Left lung (tissue), 10 donors: ENCODE data around the gene DDX56. TPM values are rescaled to one million over a fixed set of nuclear protein-coding genes. Genes with fewer than 3 reads are reported as not detected.

Source experiments
- ATAC-seq: fragments of 200-7000 bp; cut with Tn5 transposase; one replicate; pipeline ENCODE4 v1.9.1; 2020; ENCODE audit warnings: moderate library complexity
- DNase-seq, 4 donors: peaks; one replicate each; pipeline ENCODE4 v3.0.0-alpha.2; 2013 to 2020
- H3K27ac ChIP-seq, 2 donors: fragments of 200-600 bp; sonication (generic) in 1 of 2; one replicate each; pipeline versions ENCODE4 v1.5.0 to v1.8.0; 2020 to 2021
- H3K27me3 ChIP-seq, 2 donors: fragments of 200-600 bp; sonication (generic) in 1 of 2; one replicate each; pipeline versions ENCODE4 v1.5.0 to v1.8.0; 2020 to 2021
- H3K36me3 ChIP-seq, 2 donors: fragments of 200-600 bp; sonication (generic) in 1 of 2; one replicate each; pipeline versions ENCODE4 v1.5.0 to v1.8.0; 2020 to 2021
- H3K4me1 ChIP-seq, 2 donors: fragments of 200-600 bp; one replicate each; pipeline ENCODE4 v1.8.0; 2021
- H3K4me3 ChIP-seq, 2 donors: fragments of 200-600 bp; sonication (generic) in 1 of 2; one replicate each; pipeline versions ENCODE4 v1.5.0 to v1.8.0; 2020 to 2021; ENCODE audit warnings: mild to moderate bottlenecking in 1 of 2
- H3K9me3 ChIP-seq, 2 donors: fragments of 200-600 bp; sonication (generic) in 1 of 2; one replicate each; pipeline versions ENCODE4 v1.5.0 to v1.8.0; 2020 to 2021
- intact Hi-C, 2 donors: fragments of 100-400 bp; cut with DNase I; formaldehyde crosslinking; loops; one replicate each; pipeline versions ENCODE4 v1.11.2 to v1.14.2; 2022
- polyA plus RNA-seq, 6 donors: library from polyadenylated mRNA; unstranded; fragments of 120-200 nt; gene quantifications; one replicate each; pipeline ENCODE4 v1.2.1, GENCODE V29; 2013; ENCODE audit not compliant: insufficient read length in 6 of 6
- total RNA-seq, 2 donors: library from RNA; stranded (reverse); fragmentation: NEBNext Ultra II Directional; extraction: Animal tissue kit (Norgen Biotek cat#: 25700); gene quantifications; one replicate each; pipeline ENCODE4 v1.2.1, GENCODE V29; 2021
- TF ChIP-seq, protein P1 (sequence below), 2 donors: fragments of 200-600 bp; sonication (generic) in 1 of 2; IDR thresholded peaks; one replicate each; pipeline versions ENCODE4 v1.5.0 to v1.8.0; 2021; ENCODE audit warnings: antibody characterized with exemption in 2 of 2
- donor health status: DM: no; HTN: yes; CAD: no.
- donor health status: DM: no; HTN: no; CAD: no.

DDX56 gene
- total and polyA plus RNA-seq, 8 donors: 43.1 to 86.1 (median 70.8) TPM

GRCh38 chr7:44538798-44539668 lies 34.7 kb downstream of the DDX56 start:
- Histone ChIP-seq H3K4me1 (peaks cover 0 to 5% of the 10 kb centered on the region in 2 donors), H3K4me3 (no peak overlapping the region), H3K36me3 (no peaks in the 10 kb centered on the region), H3K27ac (no peak overlapping the region), H3K27me3 (no peaks in the 10 kb centered on the region), H3K9me3 (no peaks in the 10 kb centered on the region)
- TF ChIP-seq, protein P1, sequence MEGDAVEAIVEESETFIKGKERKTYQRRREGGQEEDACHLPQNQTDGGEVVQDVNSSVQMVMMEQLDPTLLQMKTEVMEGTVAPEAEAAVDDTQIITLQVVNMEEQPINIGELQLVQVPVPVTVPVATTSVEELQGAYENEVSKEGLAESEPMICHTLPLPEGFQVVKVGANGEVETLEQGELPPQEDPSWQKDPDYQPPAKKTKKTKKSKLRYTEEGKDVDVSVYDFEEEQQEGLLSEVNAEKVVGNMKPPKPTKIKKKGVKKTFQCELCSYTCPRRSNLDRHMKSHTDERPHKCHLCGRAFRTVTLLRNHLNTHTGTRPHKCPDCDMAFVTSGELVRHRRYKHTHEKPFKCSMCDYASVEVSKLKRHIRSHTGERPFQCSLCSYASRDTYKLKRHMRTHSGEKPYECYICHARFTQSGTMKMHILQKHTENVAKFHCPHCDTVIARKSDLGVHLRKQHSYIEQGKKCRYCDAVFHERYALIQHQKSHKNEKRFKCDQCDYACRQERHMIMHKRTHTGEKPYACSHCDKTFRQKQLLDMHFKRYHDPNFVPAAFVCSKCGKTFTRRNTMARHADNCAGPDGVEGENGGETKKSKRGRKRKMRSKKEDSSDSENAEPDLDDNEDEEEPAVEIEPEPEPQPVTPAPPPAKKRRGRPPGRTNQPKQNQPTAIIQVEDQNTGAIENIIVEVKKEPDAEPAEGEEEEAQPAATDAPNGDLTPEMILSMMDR (IDR thresholded peaks at IDR 0.05): no peak
- intact Hi-C loops: no loop called here
- no peak for ATAC-seq
- no peak for DNase-seq

DNA sequence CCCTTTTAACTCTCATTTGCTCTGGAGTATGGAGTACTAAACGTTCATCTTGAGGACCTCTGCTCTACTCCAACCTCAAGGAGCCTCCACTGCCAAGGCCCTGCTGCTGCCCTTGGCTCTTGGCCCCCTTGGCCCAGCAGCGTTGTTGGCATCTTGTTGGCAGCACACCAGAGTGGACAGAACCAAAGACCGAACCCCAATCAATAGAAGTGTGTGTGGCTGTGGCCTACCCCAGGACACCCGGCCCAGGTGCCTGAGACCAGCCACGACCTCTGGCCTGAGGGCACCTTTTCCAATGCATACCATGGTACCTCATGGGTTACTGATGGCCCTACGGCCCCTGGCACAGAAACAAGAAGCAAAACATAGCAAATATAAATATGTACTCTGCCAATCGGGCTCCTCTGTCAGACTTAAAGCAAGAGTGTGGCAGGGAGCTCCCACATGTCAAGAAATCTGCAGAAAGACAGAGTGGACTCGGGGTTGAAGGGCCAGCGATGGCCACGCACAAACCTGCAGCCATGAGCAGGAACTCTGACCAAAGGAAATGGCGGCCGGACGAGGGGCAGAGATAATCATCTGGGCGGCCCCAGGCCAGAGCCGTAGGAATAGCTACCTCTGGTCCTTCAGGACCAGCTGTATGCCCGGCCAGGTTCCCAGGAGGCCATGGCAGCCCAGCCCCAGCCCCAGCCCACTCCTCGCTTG lies 35.5 kb downstream of the DDX56 start:
- Histone ChIP-seq H3K4me3 (no peak overlapping the region), H3K36me3 (no peaks in the 10 kb centered on the region), H3K4me1 (peaks cover 0 to 5% of the 10 kb centered on the region in 2 donors), H3K9me3 (no peaks in the 10 kb centered on the region), H3K27me3 (no peaks in the 10 kb centered on the region), H3K27ac (no peak overlapping the region)
- DNase-seq (no peak), ATAC-seq (no peak)
- TF ChIP-seq, protein P1 (IDR thresholded peaks at IDR 0.05): no peak
- intact Hi-C loops: no loop called here

DNA sequence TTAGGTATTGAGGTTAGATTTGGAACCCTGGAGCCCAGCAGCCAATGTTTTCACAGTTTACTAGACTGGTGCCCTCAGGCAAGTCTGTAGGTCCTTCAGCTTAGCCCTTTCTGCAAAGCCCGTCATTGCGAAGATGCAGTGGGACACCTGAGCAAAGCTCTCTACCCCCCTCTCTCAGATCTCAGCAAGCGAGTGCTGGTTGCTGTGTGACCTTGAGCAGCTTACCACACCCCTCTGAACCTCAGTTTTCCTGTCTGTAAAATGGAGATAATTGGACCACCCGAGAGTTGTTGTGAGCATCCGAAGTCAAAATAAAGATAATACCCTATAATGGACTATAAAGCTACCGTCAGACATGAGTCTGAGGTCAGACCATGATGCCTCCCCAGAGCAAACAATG lies 36.3 kb downstream of the DDX56 start:
- Histone ChIP-seq H3K27ac (no peak overlapping the region), H3K27me3 (no peaks in the 10 kb centered on the region), H3K9me3 (no peaks in the 10 kb centered on the region), H3K36me3 (no peaks in the 10 kb centered on the region), H3K4me3 (no peak overlapping the region), H3K4me1 (no peaks in the 10 kb centered on the region)
- DNase-seq (no peak), ATAC-seq (no peak)
- TF ChIP-seq, protein P1 (IDR thresholded peaks at IDR 0.05): no peak
- intact Hi-C loops: no loop called here

GRCh38 chr7:44536090-44536489 lies 37.6 kb downstream of the DDX56 start:
- ATAC-seq: no peak
- Histone ChIP-seq H3K4me1 (no peaks in the 10 kb centered on the region), H3K27me3 (no peaks in the 10 kb centered on the region), H3K9me3 (no peaks in the 10 kb centered on the region), H3K27ac (no peak overlapping the region), H3K36me3 (no peaks in the 10 kb centered on the region), H3K4me3 (no peak overlapping the region)
- no peak for DNase-seq
- TF ChIP-seq, protein P1 (IDR thresholded peaks at IDR 0.05): no peak
- intact Hi-C loops: no loop called here

DNA sequence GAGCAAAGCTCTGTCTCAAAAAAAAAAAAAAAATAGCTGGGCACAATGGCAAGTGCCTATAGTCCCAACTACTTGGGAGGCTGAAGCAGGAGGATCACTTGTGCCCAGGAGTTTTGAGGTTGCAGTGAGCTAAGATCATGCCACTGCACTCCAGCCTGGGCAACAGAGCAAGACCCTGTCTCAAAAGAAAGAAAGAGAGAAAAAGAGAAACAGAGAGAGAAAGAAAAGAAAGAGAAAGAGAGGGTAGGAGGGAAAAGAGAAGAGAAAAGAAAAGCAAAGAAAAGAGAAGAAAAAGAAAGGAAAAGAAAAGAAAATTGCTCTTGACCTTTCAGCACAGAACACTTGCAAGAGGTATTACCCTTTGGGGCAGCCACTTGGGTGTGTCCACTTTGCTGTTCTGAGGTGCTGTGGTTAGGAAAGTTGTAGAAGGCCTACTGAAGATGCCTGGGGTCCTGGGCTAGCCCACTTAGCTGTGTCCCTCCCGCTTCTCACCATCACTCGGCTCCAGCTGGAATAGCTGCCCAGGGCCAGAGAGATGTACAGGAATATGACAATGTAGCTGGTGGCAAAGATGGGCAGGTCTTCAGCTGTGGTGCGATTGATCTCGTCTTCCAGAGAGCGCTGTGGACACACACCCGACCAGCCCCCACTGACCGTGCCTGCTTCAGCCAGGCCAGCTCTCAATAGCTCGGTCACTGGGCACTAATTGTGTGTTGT lies 38.2 kb downstream of the DDX56 start:
- Histone ChIP-seq H3K36me3 (no peaks in the 10 kb centered on the region), H3K4me1 (no peaks in the 10 kb centered on the region), H3K27me3 (no peaks in the 10 kb centered on the region), H3K27ac (no peak overlapping the region), H3K9me3 (no peaks in the 10 kb centered on the region), H3K4me3 (no peak overlapping the region)
- TF ChIP-seq, protein P1 (IDR thresholded peaks at IDR 0.05): no peak
- no peak for DNase-seq
- intact Hi-C loops: no loop called here
- ATAC-seq: no peak
